A549 (cell line): ENCODE results near the gene XPOT.

ENCODE experiments used
- CBX2 ChIP-seq: fragments of 200-600 bp; sonication (generic); IDR thresholded peaks from 2 replicates; pipeline ENCODE4 v1.6.1; 2016; ENCODE audit warnings: low read depth, mild to moderate bottlenecking, borderline replicate concordance
- MAFK ChIP-seq: fragments of 450-650 bp; IDR thresholded peaks from 2 replicates; pipeline ENCODE4 v1.6.1; 2014; ENCODE audit not compliant: partially characterized antibody
- MAZ ChIP-seq: fragments of 150-350 bp; IDR thresholded peaks from 2 replicates; pipeline ENCODE4 v1.6.1; 2014; ENCODE audit warnings: antibody characterized with exemption, low read depth, low read length, borderline replicate concordance
- NR3C1 ChIP-seq: fragments of >200 bp; sonication (Bioruptor Twin); formaldehyde crosslinking; IDR thresholded peaks from 3 replicates; pipeline ENCODE4 v1.6.1; 2017
- POLR2A ChIP-seq: IDR thresholded peaks from 2 replicates; pipeline ENCODE4 v1.6.1; 2012; ENCODE audit warnings: mild to moderate bottlenecking, low read length
- RCOR1 ChIP-seq: fragments of 150-350 bp; IDR thresholded peaks from 2 replicates; pipeline ENCODE4 v1.6.1; 2014; ENCODE audit warnings: antibody characterized with exemption, low read length, low read depth
- SREBF2 ChIP-seq: fragments of 450-650 bp; IDR thresholded peaks from 2 replicates; pipeline ENCODE4 v1.6.1; 2014; ENCODE audit warnings: mild to moderate bottlenecking, moderate library complexity
- TF ChIP-seq, protein P1 (sequence below): IDR thresholded peaks from 2 replicates; pipeline ENCODE4 v1.6.1; 2012
- TF ChIP-seq, protein P2 (sequence below): IDR thresholded peaks from 2 replicates; pipeline ENCODE4 v1.6.1; 2012; ENCODE audit warnings: low read depth, borderline replicate concordance
- TF ChIP-seq, protein P3 (sequence below): fragments of >200 bp; sonication (Bioruptor Twin); formaldehyde crosslinking; IDR thresholded peaks from 3 replicates; pipeline ENCODE4 v1.5.1; 2016
- TF ChIP-seq, protein P4 (sequence below): fragments of 200-600 bp; sonication (generic); IDR thresholded peaks from 2 replicates; pipeline ENCODE4 v1.6.1; 2016; ENCODE audit warnings: antibody characterized with exemption, mild to moderate bottlenecking, moderate library complexity
- TF ChIP-seq, protein P5 (sequence below): fragments of 450-650 bp; IDR thresholded peaks from 2 replicates; pipeline ENCODE4 v1.6.1; 2014; ENCODE audit warnings: antibody characterized with exemption
- TF ChIP-seq, protein P6 (sequence below): fragments of >200 bp; sonication (Bioruptor Twin); formaldehyde crosslinking; IDR thresholded peaks from 3 replicates; pipeline ENCODE4 v1.6.1; 2016

DNA sequence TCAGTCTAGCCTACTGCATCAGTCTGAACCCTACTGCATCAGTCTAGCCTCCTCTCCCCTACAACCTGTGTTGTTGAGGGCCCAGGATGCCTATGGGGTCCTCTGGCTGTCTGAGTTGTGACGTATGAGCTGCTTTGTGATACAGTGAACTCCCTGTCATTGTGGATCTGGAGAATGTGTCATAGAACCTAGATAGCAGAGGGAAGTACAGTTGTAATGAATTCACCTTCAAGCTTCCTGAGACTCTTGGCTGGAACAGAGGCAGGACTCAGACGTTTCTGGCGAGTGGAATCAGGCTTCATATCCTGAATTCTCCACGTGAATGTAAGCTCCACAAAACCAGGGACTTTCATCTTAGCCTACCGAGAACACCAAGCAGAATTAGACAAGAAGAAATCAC, 64.8 kb downstream of the XPOT start:
- TF ChIP-seq RCOR1: no peak
- TF ChIP-seq NR3C1: no peak
- TF ChIP-seq CBX2: no peak
- TF ChIP-seq, protein P1, sequence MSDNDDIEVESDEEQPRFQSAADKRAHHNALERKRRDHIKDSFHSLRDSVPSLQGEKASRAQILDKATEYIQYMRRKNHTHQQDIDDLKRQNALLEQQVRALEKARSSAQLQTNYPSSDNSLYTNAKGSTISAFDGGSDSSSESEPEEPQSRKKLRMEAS: no peak
- TF ChIP-seq SREBF2: no peak
- TF ChIP-seq, protein P2, sequence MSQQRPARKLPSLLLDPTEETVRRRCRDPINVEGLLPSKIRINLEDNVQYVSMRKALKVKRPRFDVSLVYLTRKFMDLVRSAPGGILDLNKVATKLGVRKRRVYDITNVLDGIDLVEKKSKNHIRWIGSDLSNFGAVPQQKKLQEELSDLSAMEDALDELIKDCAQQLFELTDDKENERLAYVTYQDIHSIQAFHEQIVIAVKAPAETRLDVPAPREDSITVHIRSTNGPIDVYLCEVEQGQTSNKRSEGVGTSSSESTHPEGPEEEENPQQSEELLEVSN: no peak
- TF ChIP-seq, protein P3, sequence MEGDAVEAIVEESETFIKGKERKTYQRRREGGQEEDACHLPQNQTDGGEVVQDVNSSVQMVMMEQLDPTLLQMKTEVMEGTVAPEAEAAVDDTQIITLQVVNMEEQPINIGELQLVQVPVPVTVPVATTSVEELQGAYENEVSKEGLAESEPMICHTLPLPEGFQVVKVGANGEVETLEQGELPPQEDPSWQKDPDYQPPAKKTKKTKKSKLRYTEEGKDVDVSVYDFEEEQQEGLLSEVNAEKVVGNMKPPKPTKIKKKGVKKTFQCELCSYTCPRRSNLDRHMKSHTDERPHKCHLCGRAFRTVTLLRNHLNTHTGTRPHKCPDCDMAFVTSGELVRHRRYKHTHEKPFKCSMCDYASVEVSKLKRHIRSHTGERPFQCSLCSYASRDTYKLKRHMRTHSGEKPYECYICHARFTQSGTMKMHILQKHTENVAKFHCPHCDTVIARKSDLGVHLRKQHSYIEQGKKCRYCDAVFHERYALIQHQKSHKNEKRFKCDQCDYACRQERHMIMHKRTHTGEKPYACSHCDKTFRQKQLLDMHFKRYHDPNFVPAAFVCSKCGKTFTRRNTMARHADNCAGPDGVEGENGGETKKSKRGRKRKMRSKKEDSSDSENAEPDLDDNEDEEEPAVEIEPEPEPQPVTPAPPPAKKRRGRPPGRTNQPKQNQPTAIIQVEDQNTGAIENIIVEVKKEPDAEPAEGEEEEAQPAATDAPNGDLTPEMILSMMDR: no peak
- TF ChIP-seq, protein P4, sequence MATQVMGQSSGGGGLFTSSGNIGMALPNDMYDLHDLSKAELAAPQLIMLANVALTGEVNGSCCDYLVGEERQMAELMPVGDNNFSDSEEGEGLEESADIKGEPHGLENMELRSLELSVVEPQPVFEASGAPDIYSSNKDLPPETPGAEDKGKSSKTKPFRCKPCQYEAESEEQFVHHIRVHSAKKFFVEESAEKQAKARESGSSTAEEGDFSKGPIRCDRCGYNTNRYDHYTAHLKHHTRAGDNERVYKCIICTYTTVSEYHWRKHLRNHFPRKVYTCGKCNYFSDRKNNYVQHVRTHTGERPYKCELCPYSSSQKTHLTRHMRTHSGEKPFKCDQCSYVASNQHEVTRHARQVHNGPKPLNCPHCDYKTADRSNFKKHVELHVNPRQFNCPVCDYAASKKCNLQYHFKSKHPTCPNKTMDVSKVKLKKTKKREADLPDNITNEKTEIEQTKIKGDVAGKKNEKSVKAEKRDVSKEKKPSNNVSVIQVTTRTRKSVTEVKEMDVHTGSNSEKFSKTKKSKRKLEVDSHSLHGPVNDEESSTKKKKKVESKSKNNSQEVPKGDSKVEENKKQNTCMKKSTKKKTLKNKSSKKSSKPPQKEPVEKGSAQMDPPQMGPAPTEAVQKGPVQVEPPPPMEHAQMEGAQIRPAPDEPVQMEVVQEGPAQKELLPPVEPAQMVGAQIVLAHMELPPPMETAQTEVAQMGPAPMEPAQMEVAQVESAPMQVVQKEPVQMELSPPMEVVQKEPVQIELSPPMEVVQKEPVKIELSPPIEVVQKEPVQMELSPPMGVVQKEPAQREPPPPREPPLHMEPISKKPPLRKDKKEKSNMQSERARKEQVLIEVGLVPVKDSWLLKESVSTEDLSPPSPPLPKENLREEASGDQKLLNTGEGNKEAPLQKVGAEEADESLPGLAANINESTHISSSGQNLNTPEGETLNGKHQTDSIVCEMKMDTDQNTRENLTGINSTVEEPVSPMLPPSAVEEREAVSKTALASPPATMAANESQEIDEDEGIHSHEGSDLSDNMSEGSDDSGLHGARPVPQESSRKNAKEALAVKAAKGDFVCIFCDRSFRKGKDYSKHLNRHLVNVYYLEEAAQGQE: no peak
- TF ChIP-seq POLR2A: no peak
- TF ChIP-seq, protein P5, sequence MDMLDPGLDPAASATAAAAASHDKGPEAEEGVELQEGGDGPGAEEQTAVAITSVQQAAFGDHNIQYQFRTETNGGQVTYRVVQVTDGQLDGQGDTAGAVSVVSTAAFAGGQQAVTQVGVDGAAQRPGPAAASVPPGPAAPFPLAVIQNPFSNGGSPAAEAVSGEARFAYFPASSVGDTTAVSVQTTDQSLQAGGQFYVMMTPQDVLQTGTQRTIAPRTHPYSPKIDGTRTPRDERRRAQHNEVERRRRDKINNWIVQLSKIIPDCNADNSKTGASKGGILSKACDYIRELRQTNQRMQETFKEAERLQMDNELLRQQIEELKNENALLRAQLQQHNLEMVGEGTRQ: no peak
- no peak for TF ChIP-seq MAZ
- TF ChIP-seq MAFK: no peak
- TF ChIP-seq, protein P6, sequence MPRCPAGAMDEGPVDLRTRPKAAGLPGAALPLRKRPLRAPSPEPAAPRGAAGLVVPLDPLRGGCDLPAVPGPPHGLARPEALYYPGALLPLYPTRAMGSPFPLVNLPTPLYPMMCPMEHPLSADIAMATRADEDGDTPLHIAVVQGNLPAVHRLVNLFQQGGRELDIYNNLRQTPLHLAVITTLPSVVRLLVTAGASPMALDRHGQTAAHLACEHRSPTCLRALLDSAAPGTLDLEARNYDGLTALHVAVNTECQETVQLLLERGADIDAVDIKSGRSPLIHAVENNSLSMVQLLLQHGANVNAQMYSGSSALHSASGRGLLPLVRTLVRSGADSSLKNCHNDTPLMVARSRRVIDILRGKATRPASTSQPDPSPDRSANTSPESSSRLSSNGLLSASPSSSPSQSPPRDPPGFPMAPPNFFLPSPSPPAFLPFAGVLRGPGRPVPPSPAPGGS: no peak
